HepG2 (cell line): ENCODE results near the gene SARNP. TPM values are rescaled to one million over a fixed set of nuclear protein-coding genes. Genes with fewer than 3 reads are reported as not detected.

Experiments used
- ATF7 ChIP-seq, 2 experiments: fragments of 450-650 bp in 1 of 2; sonication (generic) in 1 of 2; formaldehyde crosslinking in 1 of 2; IDR thresholded peaks; 2 replicates each; pipeline versions ENCODE4 v1.4.0 to v1.6.1; 2016 to 2020; ENCODE audit warnings: antibody characterized with exemption in 1 of 2, mild to moderate bottlenecking in 1 of 2, missing genetic modification reagents in 1 of 2
- E2F5 ChIP-seq: sonication (generic); formaldehyde crosslinking; conservative IDR thresholded peaks from 2 replicates; pipeline ENCODE4 v1.4.0; 2020; ENCODE audit warnings: missing genetic modification reagents
- GABPB1 ChIP-seq: IDR thresholded peaks from 2 replicates; pipeline ENCODE4 v1.6.1; 2016; ENCODE audit warnings: mild to moderate bottlenecking, missing genetic modification reagents, moderate library complexity, missing compliant biosample characterization
- GATAD1 ChIP-seq: IDR thresholded peaks from 2 replicates; pipeline ENCODE4 v1.6.1; 2016; ENCODE audit warnings: missing genetic modification reagents, missing compliant biosample characterization
- HOXD1 ChIP-seq: sonication (generic); formaldehyde crosslinking; IDR thresholded peaks from 2 replicates; pipeline ENCODE4 v1.5.0; 2020; ENCODE audit warnings: missing genetic modification reagents
- KAT8 ChIP-seq: IDR thresholded peaks from 2 replicates; pipeline ENCODE4 v1.6.1; 2016; ENCODE audit warnings: missing genetic modification reagents, missing compliant biosample characterization
- KLF16 ChIP-seq, 2 experiments: sonication (generic) in 1 of 2; formaldehyde crosslinking in 1 of 2; IDR thresholded peaks; 2 replicates each; pipeline versions ENCODE4 v1.6.1 to v1.8.0; 2016 to 2023; ENCODE audit warnings: missing genetic modification reagents in 2 of 2, missing compliant biosample characterization in 1 of 2
- MED13 ChIP-seq: sonication (generic); formaldehyde crosslinking; IDR thresholded peaks from 2 replicates; pipeline ENCODE4 v1.5.0; 2020; ENCODE audit warnings: missing genetic modification reagents
- RARA ChIP-seq: IDR thresholded peaks from 2 replicates; pipeline ENCODE4 v1.6.1; 2016; ENCODE audit warnings: missing genetic modification reagents, missing compliant biosample characterization
- RFX3 ChIP-seq: IDR thresholded peaks from 2 replicates; pipeline ENCODE4 v1.6.1; 2016; ENCODE audit warnings: missing biosample characterization, missing genetic modification reagents
- SOX13 ChIP-seq, 3 experiments: fragments of 450-650 bp in 1 of 3; sonication (generic) in 1 of 3; formaldehyde crosslinking in 1 of 3; IDR thresholded peaks in 2 of 3; conservative IDR thresholded peaks in 1 of 3; 2 replicates each; pipeline versions ENCODE4 v1.5.0 to v1.6.1; 2016 to 2020; ENCODE audit warnings: antibody characterized with exemption in 1 of 3, mild to moderate bottlenecking in 1 of 3, missing compliant biosample characterization in 1 of 3, missing genetic modification reagents in 1 of 3, moderate library complexity in 1 of 3
- THAP7 ChIP-seq: sonication (generic); formaldehyde crosslinking; IDR thresholded peaks from 2 replicates; pipeline ENCODE4 v1.8.1; 2023; ENCODE audit warnings: mild to moderate bottlenecking, missing genetic modification reagents
- ZFX ChIP-seq: sonication (generic); formaldehyde crosslinking; IDR thresholded peaks from 2 replicates; pipeline ENCODE4 v1.4.0; 2020; ENCODE audit warnings: mild to moderate bottlenecking, low read depth, missing genetic modification reagents, moderate library complexity
- ZNF121 ChIP-seq: sonication (generic); formaldehyde crosslinking; IDR thresholded peaks from 2 replicates; pipeline ENCODE4 v1.5.0; 2020; ENCODE audit warnings: mild to moderate bottlenecking, missing genetic modification reagents
- ZNF143 ChIP-seq: sonication (generic); formaldehyde crosslinking; IDR thresholded peaks from 2 replicates; pipeline ENCODE4 v1.4.0; 2020; ENCODE audit warnings: missing genetic modification reagents
- ZNF225 ChIP-seq: sonication (generic); formaldehyde crosslinking; IDR thresholded peaks from 2 replicates; pipeline ENCODE4 v1.4.0; 2020; ENCODE audit warnings: mild to moderate bottlenecking, missing genetic modification reagents
- ZNF3 ChIP-seq: IDR thresholded peaks from 2 replicates; pipeline ENCODE4 v1.7.0; 2017; ENCODE audit warnings: inconsistent platforms
- ZNF329 ChIP-seq: sonication (generic); formaldehyde crosslinking; IDR thresholded peaks from 2 replicates; pipeline ENCODE4 v1.9.0; 2021; ENCODE audit warnings: low read depth, mild to moderate bottlenecking, missing genetic modification reagents
- ZNF383 ChIP-seq: sonication (generic); formaldehyde crosslinking; IDR thresholded peaks from 2 replicates; pipeline ENCODE4 v1.4.0; 2020; ENCODE audit warnings: missing genetic modification reagents, mild to moderate bottlenecking, borderline replicate concordance
- ZNF530 ChIP-seq: sonication (generic); formaldehyde crosslinking; IDR thresholded peaks from 2 replicates; pipeline ENCODE4 v1.5.0; 2020; ENCODE audit warnings: low read depth, mild to moderate bottlenecking, missing genetic modification reagents
- ZNF605 ChIP-seq: sonication (generic); formaldehyde crosslinking; IDR thresholded peaks from 2 replicates; pipeline ENCODE4 v1.8.0; 2022; ENCODE audit warnings: mild to moderate bottlenecking, missing genetic modification reagents
- ZNF639 ChIP-seq: conservative IDR thresholded peaks from 2 replicates; pipeline ENCODE4 v1.6.1; 2018; ENCODE audit warnings: missing genetic modification reagents
- ZNF672 ChIP-seq: sonication (generic); formaldehyde crosslinking; IDR thresholded peaks from 2 replicates; pipeline ENCODE4 v1.8.1; 2022; ENCODE audit warnings: missing genetic modification reagents
- ZNF746 ChIP-seq: sonication (generic); formaldehyde crosslinking; IDR thresholded peaks from 2 replicates; pipeline ENCODE4 v1.8.0; 2022; ENCODE audit warnings: mild to moderate bottlenecking, missing genetic modification reagents
- ZNF777 ChIP-seq: sonication (generic); formaldehyde crosslinking; IDR thresholded peaks from 2 replicates; pipeline ENCODE4 v1.4.0; 2020; ENCODE audit warnings: missing genetic modification reagents
- ZNF780A ChIP-seq: sonication (generic); formaldehyde crosslinking; IDR thresholded peaks from 2 replicates; pipeline ENCODE4 v1.8.0; 2022; ENCODE audit warnings: mild to moderate bottlenecking, missing genetic modification reagents, moderate library complexity
- polyA plus RNA-seq, 8 experiments: library from polyadenylated mRNA; depleted of rRNA in 3 of 8; stranded (reverse) in 7 of 8; unstranded in 1 of 8; fragments of >200 nt; fragmentation: Illumina TruSeq in 4 of 8; extraction: Trizol in 4 of 8; gene quantifications; 2 replicates each; pipeline versions ENCODE4 v1.2.1 to v1.2.3, GENCODE V29; 2011 to 2016; ENCODE audit warnings: low read depth in 4 of 8, missing spikeins in 1 of 8, mixed read lengths in 1 of 8; ENCODE audit not compliant: insufficient read depth in 1 of 8
- total RNA-seq, 5 experiments: library from RNA; depleted of rRNA; stranded (reverse); fragments of >200 nt; fragmentation: Illumina TruSeq; extraction: Trizol; gene quantifications; 2 replicates each; pipeline ENCODE4 v1.2.3, GENCODE V29; 2016; ENCODE audit warnings: low read depth in 1 of 5

Gene SARNP
- total and polyA plus RNA-seq, 2 of the 13 experiments (the other 11 are each of a cell fraction or from before 2014, with no cell fraction given) = 59.0 to 95.4 TPM

DNA sequence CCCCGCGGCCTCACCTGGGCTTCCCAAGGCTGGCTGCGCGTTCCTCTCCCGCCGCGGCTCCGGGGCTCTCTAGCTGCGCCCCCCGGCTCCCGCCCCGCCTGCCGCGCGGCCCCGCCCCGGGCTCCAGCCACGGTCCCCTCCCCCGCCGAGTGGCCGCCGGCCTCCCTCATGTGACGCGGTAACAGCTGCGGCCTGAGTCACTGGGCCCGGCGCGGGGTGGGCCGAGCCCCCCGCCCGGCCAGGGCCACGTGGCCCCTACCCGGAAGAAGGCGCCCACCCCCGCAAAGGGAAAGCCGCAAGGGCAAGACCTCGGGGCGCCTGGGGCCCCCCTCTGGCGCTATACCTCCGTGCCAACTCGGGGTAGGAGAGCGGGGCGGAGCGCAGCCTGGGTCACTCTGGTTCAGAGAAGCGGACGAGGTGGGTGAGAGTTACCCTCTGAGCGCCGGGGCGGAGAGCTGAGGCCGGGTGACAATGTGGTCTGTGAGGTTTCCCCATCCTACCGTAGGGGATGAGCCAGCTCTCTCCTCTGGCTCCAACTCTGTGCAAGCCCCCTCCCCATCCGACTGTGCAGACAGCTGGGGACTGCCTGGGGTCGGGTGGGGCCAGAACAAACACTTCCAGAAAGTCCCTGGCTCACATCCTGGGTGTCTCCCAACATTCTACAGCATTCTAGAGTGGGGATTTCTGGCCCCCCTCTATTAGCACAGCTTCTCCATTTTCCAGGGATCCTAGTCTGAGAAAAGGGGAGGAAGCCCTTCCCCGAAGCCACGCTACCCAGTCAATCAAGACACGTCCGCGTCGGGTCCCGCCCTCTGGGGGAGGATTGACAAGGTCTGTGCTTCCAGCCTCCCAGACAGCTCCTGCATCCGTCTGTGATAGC, 88.3 kb downstream of the SARNP start, which contains the start of gene CD63 (continued):
- peak; percentile 28; the same call in 1 of the 2 replicates for TF ChIP-seq GATAD1
- peak; percentile 13; the same call in 1 of the 2 replicates for TF ChIP-seq ZNF777
- TF ChIP-seq HOXD1 = peak; percentile 71; the same call in 1 of the 2 replicates
- no peak for TF ChIP-seq ZNF672 (CRISPR knock-in tag)
- no peak for TF ChIP-seq RFX3 (CRISPR knock-in tag)
- peak; percentile 52; the same call in 1 of the 2 replicates for TF ChIP-seq ZNF329
- TF ChIP-seq ZNF605 (CRISPR knock-in tag) = 0 out of 2 replicates have a peak, but pooled peaks have one; percentile 72
- 0 out of 2 replicates have a peak, but pooled peaks have one; percentile 40 for TF ChIP-seq THAP7 (CRISPR knock-in tag)
- TF ChIP-seq ZNF746 = peak; percentile 83
- no peak; the same call in 1 of the 2 replicates for TF ChIP-seq ZNF143 (CRISPR knock-in tag)
- TF ChIP-seq RARA (CRISPR knock-in tag) = peak; percentile 24; the same call in 1 of the 2 replicates
- TF ChIP-seq MED13 = peak; percentile 47; the same call in 1 of the 2 replicates
- TF ChIP-seq SOX13 (IDR thresholded peaks at IDR 0.05) = no peak
- TF ChIP-seq SOX13 (CRISPR knock-in tag; conservative IDR thresholded peaks at IDR 0.05 in 1 of 2, IDR thresholded peaks at IDR 0.05 in 1 of 2) = peak in 1 of 2 experiments; percentile 53; a peak in 1 of 4 replicates
- TF ChIP-seq KLF16 (CRISPR knock-in tag; IDR thresholded peaks at IDR 0.05) = peak in 1 of 2 experiments; percentile 57; a peak in 1 of 4 replicates
- TF ChIP-seq ZNF3 (CRISPR knock-in tag) = no peak
- no peak for TF ChIP-seq ZNF383 (CRISPR knock-in tag)
- TF ChIP-seq KAT8 (CRISPR knock-in tag) = peak; percentile 49; the same call in 1 of the 2 replicates
- TF ChIP-seq GABPB1 (CRISPR knock-in tag) = peak; percentile 76
- TF ChIP-seq ZFX = peak; percentile 87
- 0 out of 2 replicates have a peak, but pooled peaks have one; percentile 7 for TF ChIP-seq E2F5
- TF ChIP-seq ZNF780A (CRISPR knock-in tag) = 0 out of 2 replicates have a peak, but pooled peaks have one; percentile 38
- no peak for TF ChIP-seq ZNF639 (CRISPR knock-in tag)
- no peak for TF ChIP-seq ZNF530 (CRISPR knock-in tag)
- TF ChIP-seq ZNF225 (CRISPR knock-in tag) = 0 out of 2 replicates have a peak, but pooled peaks have one; percentile 7
- no peak for TF ChIP-seq ATF7 (IDR thresholded peaks at IDR 0.05)
- no peak for TF ChIP-seq ATF7 (CRISPR knock-in tag; IDR thresholded peaks at IDR 0.05)
- TF ChIP-seq ZNF121 (CRISPR knock-in tag) = peak; percentile 37; the same call in 1 of the 2 replicates
